HepG2 (cell line): Measurements from ENCODE around the gene FBXO24. TPM values are rescaled to one million over a fixed set of nuclear protein-coding genes. Genes with fewer than 3 reads are reported as not detected.

ENCODE experiments used
- ARID5B ChIP-seq: IDR thresholded peaks from 2 replicates; pipeline ENCODE4 v1.4.0; 2020; ENCODE audit warnings: mild to moderate bottlenecking, missing genetic modification reagents
- FOXP4 ChIP-seq: sonication (generic); formaldehyde crosslinking; IDR thresholded peaks from 2 replicates; pipeline ENCODE4 v1.4.0; 2020; ENCODE audit warnings: missing genetic modification reagents
- HDAC2 ChIP-seq: sonication (generic); formaldehyde crosslinking; IDR thresholded peaks from 2 replicates; pipeline ENCODE4 v1.4.0; 2020; ENCODE audit warnings: missing genetic modification reagents
- UBTF ChIP-seq: sonication (generic); formaldehyde crosslinking; IDR thresholded peaks from 2 replicates; pipeline ENCODE4 v1.4.0; 2020; ENCODE audit warnings: mild to moderate bottlenecking, missing genetic modification reagents
- ZBTB34 ChIP-seq: sonication (generic); formaldehyde crosslinking; IDR thresholded peaks from 2 replicates; pipeline ENCODE4 v1.8.0; 2022; ENCODE audit warnings: mild to moderate bottlenecking, missing genetic modification reagents
- ZNF407 ChIP-seq: sonication (generic); formaldehyde crosslinking; IDR thresholded peaks from one replicate; pipeline ENCODE4 v1.5.1; 2020; ENCODE audit warnings: mild to moderate bottlenecking, missing genetic modification reagents; ENCODE audit errors: not compliant biosample characterization
- ZNF569 ChIP-seq: sonication (generic); formaldehyde crosslinking; IDR thresholded peaks from 2 replicates; pipeline ENCODE4 v1.5.0; 2020; ENCODE audit warnings: mild to moderate bottlenecking, missing genetic modification reagents, moderate library complexity, borderline replicate concordance
- ZNF784 ChIP-seq: sonication (generic); formaldehyde crosslinking; IDR thresholded peaks from 2 replicates; pipeline ENCODE4 v1.5.1; 2020; ENCODE audit warnings: missing genetic modification reagents, mild to moderate bottlenecking, borderline replicate concordance
- polyA plus RNA-seq, 8 experiments: library from polyadenylated mRNA; depleted of rRNA in 3 of 8; stranded (reverse) in 7 of 8; unstranded in 1 of 8; fragments of >200 nt; fragmentation: Illumina TruSeq in 4 of 8; extraction: Trizol in 4 of 8; gene quantifications; 2 replicates each; pipeline versions ENCODE4 v1.2.1 to v1.2.3, GENCODE V29; 2011 to 2016; ENCODE audit warnings: low read depth in 4 of 8, missing spikeins in 1 of 8, mixed read lengths in 1 of 8; ENCODE audit not compliant: insufficient read depth in 1 of 8
- total RNA-seq, 5 experiments: library from RNA; depleted of rRNA; stranded (reverse); fragments of >200 nt; fragmentation: Illumina TruSeq; extraction: Trizol; gene quantifications; 2 replicates each; pipeline ENCODE4 v1.2.3, GENCODE V29; 2016; ENCODE audit warnings: low read depth in 1 of 5

Gene FBXO24
- total and polyA plus RNA-seq, 2 of the 13 experiments (the other 11 are each of a cell fraction or from before 2014, with no cell fraction given) = 0.20 to 0.55 TPM

- TF ChIP-seq ZNF407 (CRISPR knock-in tag) = no peak
- TF ChIP-seq FOXP4 = no peak
- peak; percentile 41; the same call in 1 of the 2 replicates for TF ChIP-seq HDAC2 (CRISPR knock-in tag)
- 0 out of 2 replicates have a peak, but pooled peaks have one; percentile 30 for TF ChIP-seq UBTF (CRISPR knock-in tag)
- TF ChIP-seq ARID5B (CRISPR knock-in tag) = peak; percentile 11; the same call in 1 of the 2 replicates
- TF ChIP-seq ZNF569 (CRISPR knock-in tag) = no peak
- no peak for TF ChIP-seq ZNF784
- no peak for TF ChIP-seq ZBTB34 (CRISPR knock-in tag)
These were observed 35.4 kb downstream of the FBXO24 start (continued) for GRCh38 chr7:100621554-100621953.
